GM12878 (cell line): Measurements from ENCODE around the gene C15orf62. TPM values are rescaled to one million over a fixed set of nuclear protein-coding genes. Genes with fewer than 3 reads are reported as not detected.

Experiments used
- ATAC-seq: fragments of 200-7000 bp; cut with Tn5 transposase; 3 replicates; pipeline ENCODE4 v1.9.1; 2020; ENCODE audit warnings: mild to moderate bottlenecking, moderate library complexity
- BruUV-seq: library from RNA; stranded (reverse); fragments of 400-500 nt; replicated peaks from 2 replicates; lab custom pipeline; 2021; lab: Mats Ljungman, UMichigan
- CTCF ChIA-PET: fragments of 300-600 bp; sonication (Branson Sonifier 250); formaldehyde crosslinking; extraction: SDS; loops from one replicate; lab custom pipeline; 2021; ENCODE audit warnings: inconsistent platforms; lab: Yijun Ruan, JAX
- POLR2A ChIA-PET: fragments of 350-600 bp; formaldehyde crosslinking; extraction: SDS; loops from one replicate; lab custom pipeline; 2021; ENCODE audit warnings: inconsistent platforms; lab: Charles Lee
- RAD21 ChIA-PET: fragments of 300-600 bp; sonication (Branson Sonifier 250); formaldehyde crosslinking; loops from one replicate; lab custom pipeline; 2023; ENCODE audit warnings: antibody characterized with exemption; ENCODE audit not compliant: unreplicated experiment; lab: Charles Lee
- SMC1A ChIA-PET: fragments of 300-600 bp; sonication (Branson Sonifier 250); formaldehyde crosslinking; loops from one replicate; lab custom pipeline; 2023; ENCODE audit not compliant: unreplicated experiment, uncharacterized antibody; lab: Charles Lee
- DNase-seq: peaks from one replicate; pipeline ENCODE4 v3.0.0-alpha.2; 2011; ENCODE audit warnings: low read depth, low spot score
- FAIRE-seq: peaks from 3 replicates; lab custom pipeline; 2011; peaks lifted over from hg19 to GRCh38; lab: Jason Lieb, UNC
- H2AFZ ChIP-seq: 2 replicates; pipeline ENCODE4 v1.6.0; 2011; ENCODE audit warnings: low read depth, low read length, control low read depth; ENCODE audit not compliant: control insufficient read depth
- H3K27ac ChIP-seq: 2 replicates; pipeline ENCODE4 v1.5.1; 2011; ENCODE audit warnings: control low read depth; ENCODE audit not compliant: control insufficient read depth, insufficient read depth
- H3K27me3 ChIP-seq, 2 experiments: replicated peaks in 1 of 2; 2 replicates each; pipeline versions ENCODE4 v1.6.0 to v1.6.1; 2011; ENCODE audit warnings: low read length in 1 of 2; ENCODE audit not compliant: control insufficient read depth in 2 of 2, insufficient read depth in 2 of 2
- H3K36me3 ChIP-seq, 2 experiments: 2 replicates each; pipeline ENCODE4 v1.5.1; 2011; ENCODE audit warnings: low read length in 1 of 2; ENCODE audit not compliant: control insufficient read depth in 2 of 2, insufficient read depth in 2 of 2
- H3K4me1 ChIP-seq: 2 replicates; pipeline ENCODE4 v1.6.1; 2011; ENCODE audit warnings: mild to moderate bottlenecking, low read length, moderate library complexity, mixed read lengths; ENCODE audit not compliant: control insufficient read depth, insufficient read depth
- H3K4me2 ChIP-seq: 2 replicates; pipeline ENCODE4 v1.6.0; 2011; ENCODE audit warnings: control low read depth; ENCODE audit not compliant: control insufficient read depth, insufficient read depth
- H3K4me3 ChIP-seq: fragments of 200-600 bp; sonication (generic); 2 replicates; pipeline ENCODE4 v1.5.1; 2016
- H3K79me2 ChIP-seq: 2 replicates; pipeline ENCODE4 v1.6.0; 2011; ENCODE audit warnings: low read length; ENCODE audit not compliant: control insufficient read depth, insufficient read depth
- H3K9ac ChIP-seq: 2 replicates; pipeline ENCODE4 v1.8.0; 2011; ENCODE audit warnings: low read length, control low read depth, mixed read lengths; ENCODE audit not compliant: control insufficient read depth, insufficient read depth
- H3K9me3 ChIP-seq: replicated peaks from 3 replicates; pipeline ENCODE4 v1.5.1; 2011; ENCODE audit warnings: mild to moderate bottlenecking, low read length; ENCODE audit not compliant: control insufficient read depth, insufficient read depth
- H4K20me1 ChIP-seq: 2 replicates; pipeline ENCODE4 v1.6.0; 2011; ENCODE audit not compliant: control insufficient read depth, insufficient read depth
- DPF2 ChIP-seq: fragments of 450-650 bp; IDR thresholded peaks from 2 replicates; pipeline ENCODE4 v1.6.1; 2017; ENCODE audit warnings: mild to moderate bottlenecking
- EGR1 ChIP-seq, 2 experiments: IDR thresholded peaks; 1 replicate in 1 of 2; 2 replicates in 1 of 2; pipeline ENCODE4 v1.6.1; 2011 to 2012; ENCODE audit warnings: low read depth in 2 of 2, low read length in 2 of 2, borderline replicate concordance in 1 of 2, mild to moderate bottlenecking in 1 of 2, moderate library complexity in 1 of 2
- EP300 ChIP-seq, 2 experiments: fragments of 150-350 bp in 1 of 2; IDR thresholded peaks; 2 replicates each; pipeline ENCODE4 v1.6.1; 2011 to 2012; ENCODE audit warnings: low read depth in 2 of 2, low read length in 2 of 2, borderline replicate concordance in 1 of 2, improper control_type of control experiment in 1 of 2, inconsistent platforms in 1 of 2; ENCODE audit not compliant: control insufficient read depth in 1 of 2
- RELB ChIP-seq: fragments of 450-650 bp; IDR thresholded peaks from 2 replicates; pipeline ENCODE4 v1.6.1; 2017; ENCODE audit warnings: low read depth, mild to moderate bottlenecking, moderate library complexity
- SMC3 ChIP-seq: IDR thresholded peaks from 2 replicates; pipeline ENCODE4 v1.6.1; 2011; ENCODE audit warnings: low read length, improper control_type of control experiment, borderline replicate concordance
- WGBS: methylation state at CpG from one replicate; pipeline ENCODE4 v1.1.6; 2016; ENCODE audit warnings: low lambda C conversion rate; ENCODE audit not compliant: insufficient replicate concordance, insufficient coverage; ENCODE audit errors: missing lambda C conversion rate; 5-methylcytosine and 5-hydroxymethylcytosine counted together
- in situ Hi-C: fragments of 300-500 bp; cut with MboI; formaldehyde crosslinking; loops from 9 replicates; pipeline ENCODE4 v1.14.3; 2018; ENCODE audit warnings: mixed read lengths
- intact Hi-C: fragments of 100-400 bp; cut with micrococcal nuclease; formaldehyde crosslinking; loops from one replicate; pipeline ENCODE4 v1.14.2; 2022; ENCODE audit not compliant: unreplicated experiment
- polyA plus RNA-seq, 11 experiments: library from polyadenylated mRNA; depleted of rRNA in 4 of 11; unstranded in 6 of 11; stranded (reverse) in 5 of 11; fragments of >200 nt; fragmentation: Nextera tagmentation in 4 of 11; fragmentation: Illumina TruSeq in 1 of 11; extraction: Ambion mirVana in 4 of 11; extraction: Trizol in 1 of 11; gene quantifications; 1 replicate in 1 of 11; 2 replicates in 10 of 11; pipeline versions ENCODE4 v1.2.1 to v1.2.3, GENCODE V29; 2011 to 2016; ENCODE audit warnings: inconsistent platforms in 2 of 11, missing spikeins in 2 of 11, low read depth in 1 of 11
- total RNA-seq, 4 experiments: library from RNA; depleted of rRNA in 3 of 4; stranded (reverse); fragments of >200 nt in 3 of 4; fragmentation: Illumina TruSeq in 1 of 4; extraction: Trizol in 1 of 4; gene quantifications; 2 replicates each; pipeline versions ENCODE4 v1.2.1 to v1.2.3, GENCODE V29; 2013 to 2021

The C15orf62 gene
- total and polyA plus RNA-seq, 10 of the 15 experiments (the other 5 are each of a cell fraction or from before 2014, with no cell fraction given), result 0.06 to 0.68 (median 0.40) TPM; not detected in 1

- ChIA-PET SMC1A (interaction anchor here (0.8 to 1.5 kb wide), 2 partner anchors 15 to 91 kb away, joined by 3 to 6 read pairs; no protein-coding TSS in a partner anchor), POLR2A (interaction anchor here (0.6 kb wide), 1 partner anchor 45 kb away, joined by 4 read pairs; no protein-coding TSS in a partner anchor), CTCF (interaction anchor here (1.0 to 3.1 kb wide), 3 partner anchors 15 to 248 kb away, joined by 3 to 17 read pairs (median 4); no protein-coding TSS in a partner anchor), RAD21 (interaction anchor here (0.7 to 3.3 kb wide), 3 partner anchors 14 to 127 kb away, joined by 3 to 11 read pairs (median 4); partner anchors contain the start of gene VPS18)
- H3K4me1 ChIP-seq, result peaks cover 38% of the 10 kb centered on the region
- intact Hi-C loops (no loop called here), in situ Hi-C loops (no loop called here)
- no peak for DNase-seq
- ATAC-seq, result no peak
- no peak overlapping the region for H2AFZ ChIP-seq
- FAIRE-seq, result no peak
- no peaks in the 10 kb centered on the region for H3K9me3 ChIP-seq
- no peak overlapping the region for H3K4me2 ChIP-seq
- H3K79me2 ChIP-seq, result no peaks in the 10 kb centered on the region
- no peak overlapping the region for H3K4me3 ChIP-seq
- no peak overlapping the region for H3K27ac ChIP-seq
- no peaks in the 10 kb centered on the region; a peak in 2 of 4 replicates for H3K36me3 ChIP-seq
- TF ChIP-seq DPF2 (no peak), EGR1 (IDR thresholded peaks at IDR 0.05; ENCODE audit: borderline replicate concordance in 1 of 2, low read depth in 2 of 2, low read length in 2 of 2) (no peak), SMC3 (no peak), RELB (no peak), EP300 (IDR thresholded peaks at IDR 0.05; ENCODE audit: borderline replicate concordance in 1 of 2, control insufficient read depth in 1 of 2, low read depth in 2 of 2, low read length in 2 of 2) (no peak)
- H3K9ac ChIP-seq, result no peak overlapping the region
- H3K27me3 ChIP-seq, result no peaks in the 10 kb centered on the region
- no peaks in the 10 kb centered on the region for H4K20me1 ChIP-seq
- BruUV-seq, result no TSS peak
- 92% methylated on average over 27 of the region's 29 CpGs for WGBS
Measured at GRCh38 chr15:40767838-40768500, 1.8 kb upstream of the C15orf62 start.
